Right lobe of liver (tissue), 6 donors: ENCODE results near the gene FGGY. TPM values are rescaled to one million over a fixed set of nuclear protein-coding genes. Genes with fewer than 3 reads are reported as not detected.

Experiments
- ATAC-seq, 4 donors: fragments of 200-7000 bp; cut with Tn5 transposase; one replicate each; pipeline ENCODE4 v1.9.1; 2020; ENCODE audit warnings: mild to moderate bottlenecking in 4 of 4, moderate library complexity in 4 of 4
- DNase-seq, 3 donors: peaks; one replicate each; pipeline ENCODE4 v3.0.0-alpha.2; 2020
- H3K27ac ChIP-seq, 3 donors: fragments of 200-600 bp; one replicate each; pipeline ENCODE4 v1.8.0; 2022
- H3K27me3 ChIP-seq, 2 donors: fragments of 200-600 bp; one replicate each; pipeline ENCODE4 v1.8.0; 2022
- H3K36me3 ChIP-seq, 4 donors: fragments of 200-600 bp; sonication (generic) in 1 of 4; one replicate each; pipeline versions ENCODE4 v1.5.1 to v1.8.0; 2017 to 2022; ENCODE audit warnings: control low read depth in 1 of 4
- H3K4me1 ChIP-seq, 4 donors: fragments of 200-600 bp; sonication (generic) in 1 of 4; one replicate each; pipeline versions ENCODE4 v1.5.1 to v1.8.0; 2017 to 2022; ENCODE audit warnings: control low read depth in 1 of 4
- H3K4me3 ChIP-seq, 3 donors: fragments of 200-600 bp; one replicate each; pipeline ENCODE4 v1.8.0; 2022
- H3K9me3 ChIP-seq, 4 donors: fragments of 200-600 bp; sonication (generic) in 1 of 4; one replicate each; pipeline versions ENCODE4 v1.5.1 to v1.8.0; 2017 to 2022; ENCODE audit warnings: control low read depth in 1 of 4
- POLR2A ChIP-seq: fragments of 450-650 bp; IDR thresholded peaks from one replicate; pipeline ENCODE4 v1.6.1; 2017; ENCODE audit warnings: antibody characterized with exemption, mild to moderate bottlenecking
- WGBS: methylation state at CpG from one replicate; pipeline ENCODE4 v1.1.6; 2018; ENCODE audit warnings: low coverage, low lambda C conversion rate; ENCODE audit not compliant: insufficient coverage; ENCODE audit errors: missing lambda C conversion rate; 5-methylcytosine and 5-hydroxymethylcytosine counted together
- intact Hi-C, 2 donors: fragments of 100-400 bp; cut with DNase I; formaldehyde crosslinking; loops; one replicate each; pipeline versions ENCODE4 v1.11.2 to v1.14.1; 2022
- total RNA-seq, 6 experiments: library from RNA; depleted of rRNA in 2 of 6; stranded (reverse); fragments of >200 nt in 2 of 6; fragmentation: NEBNext Ultra II Directional in 3 of 6; extraction: Animal tissue kit (Norgen Biotek cat#: 25700) in 3 of 6; gene quantifications; one replicate each; pipeline versions ENCODE4 v1.1.0 to v1.2.4, GENCODE V29; 2016 to 2023
- TF ChIP-seq, protein P1 (sequence below), 4 donors: fragments of 200-600 bp in 3 of 4; fragments of 450-650 bp in 1 of 4; IDR thresholded peaks; one replicate each; pipeline versions ENCODE4 v1.5.1 to v1.8.0; 2016 to 2022; ENCODE audit warnings: antibody characterized with exemption in 4 of 4, mild to moderate bottlenecking in 2 of 4
- donor health status: DM: no; HTN: yes; CAD: no.
- donor health status: DM: no; HTN: no; CAD: no.
- donor health status: DM: no; HTN: no; CAD: no.
- donor health status: DM: no; HTN: yes; CAD: no.
- donor health status: DM: no; HTN: yes; CAD: no.

FGGY gene
- total RNA-seq, 6 experiments from 2014 or later: 45.5 to 84.2 (median 58.7) TPM

DNA sequence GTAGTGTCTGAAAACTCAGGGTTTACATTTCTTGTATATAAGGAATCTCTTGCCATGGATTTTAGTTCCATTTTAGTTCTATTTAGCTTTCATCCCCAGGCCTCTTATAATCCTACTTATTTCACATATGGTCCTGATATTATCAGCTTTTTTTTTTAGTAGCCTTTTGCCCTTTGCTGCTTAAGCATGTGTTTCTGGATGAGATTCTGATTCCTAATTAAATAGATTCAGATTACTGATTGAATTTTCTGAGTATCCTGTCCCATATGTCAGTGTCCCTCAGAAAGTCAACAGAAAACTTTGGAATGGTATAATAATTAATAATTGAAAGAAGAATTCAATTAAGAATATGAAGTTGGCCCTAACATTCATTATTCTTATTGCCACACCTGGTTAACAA, 383.1 kb downstream of the FGGY start:
- Histone ChIP-seq H3K9me3 (no peaks in the 10 kb centered on the region), H3K27me3 (no peaks in the 10 kb centered on the region), H3K36me3 (peaks cover 0 to 6% (median 0%) of the 10 kb centered on the region in 4 donors), H3K27ac (no peak overlapping the region), H3K4me1 (peaks cover 0 to 13% (median 3%) of the 10 kb centered on the region in 4 donors), H3K4me3 (no peak overlapping the region)
- DNase-seq: no peak
- TF ChIP-seq, protein P1, sequence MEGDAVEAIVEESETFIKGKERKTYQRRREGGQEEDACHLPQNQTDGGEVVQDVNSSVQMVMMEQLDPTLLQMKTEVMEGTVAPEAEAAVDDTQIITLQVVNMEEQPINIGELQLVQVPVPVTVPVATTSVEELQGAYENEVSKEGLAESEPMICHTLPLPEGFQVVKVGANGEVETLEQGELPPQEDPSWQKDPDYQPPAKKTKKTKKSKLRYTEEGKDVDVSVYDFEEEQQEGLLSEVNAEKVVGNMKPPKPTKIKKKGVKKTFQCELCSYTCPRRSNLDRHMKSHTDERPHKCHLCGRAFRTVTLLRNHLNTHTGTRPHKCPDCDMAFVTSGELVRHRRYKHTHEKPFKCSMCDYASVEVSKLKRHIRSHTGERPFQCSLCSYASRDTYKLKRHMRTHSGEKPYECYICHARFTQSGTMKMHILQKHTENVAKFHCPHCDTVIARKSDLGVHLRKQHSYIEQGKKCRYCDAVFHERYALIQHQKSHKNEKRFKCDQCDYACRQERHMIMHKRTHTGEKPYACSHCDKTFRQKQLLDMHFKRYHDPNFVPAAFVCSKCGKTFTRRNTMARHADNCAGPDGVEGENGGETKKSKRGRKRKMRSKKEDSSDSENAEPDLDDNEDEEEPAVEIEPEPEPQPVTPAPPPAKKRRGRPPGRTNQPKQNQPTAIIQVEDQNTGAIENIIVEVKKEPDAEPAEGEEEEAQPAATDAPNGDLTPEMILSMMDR (IDR thresholded peaks at IDR 0.05): no peak
- TF ChIP-seq POLR2A: no peak
- intact Hi-C loops: no loop called here
- no peak for ATAC-seq

DNA sequence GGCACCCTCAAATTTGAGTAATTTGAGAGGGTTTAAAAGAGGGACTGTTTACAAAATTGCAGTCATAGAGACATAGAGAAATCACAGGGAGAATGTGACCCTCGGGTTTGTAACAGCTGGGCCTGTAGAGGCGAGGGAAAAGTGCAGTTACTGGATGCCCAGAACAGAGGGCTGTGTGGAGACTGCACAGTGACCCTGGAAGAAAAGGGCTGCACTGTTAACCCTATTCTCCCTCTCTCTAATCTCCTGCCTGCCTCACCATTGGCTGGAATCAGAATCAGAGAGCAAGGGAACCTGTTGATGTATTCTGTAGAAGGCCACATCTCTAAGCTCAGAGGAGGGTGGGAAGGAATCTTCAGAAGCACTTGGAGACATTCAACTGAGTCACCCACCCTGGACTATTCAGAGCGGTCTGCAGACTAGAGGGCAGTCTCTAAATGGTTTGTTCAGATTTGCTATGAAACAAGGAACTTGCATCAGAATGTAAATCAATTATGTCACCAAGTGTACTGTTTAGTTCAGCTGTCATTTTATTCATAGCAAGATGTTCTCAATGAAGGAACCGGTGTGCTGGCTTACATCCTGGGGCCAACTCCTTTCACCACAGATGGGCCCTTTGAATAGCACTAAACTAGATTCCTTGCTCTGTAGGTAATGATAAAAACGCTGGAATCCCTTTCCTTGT, 385.6 kb downstream of the FGGY start:
- H3K27me3 ChIP-seq: no peaks in the 10 kb centered on the region
- intact Hi-C loops: no loop called here
- peaks cover 0 to 6% (median 0%) of the 10 kb centered on the region in 4 donors for H3K36me3 ChIP-seq
- WGBS: 57% methylated on average over 5 of the region's 5 CpGs
- no peak for TF ChIP-seq POLR2A
- TF ChIP-seq, protein P1 (IDR thresholded peaks at IDR 0.05): no peak
- H3K9me3 ChIP-seq: no peaks in the 10 kb centered on the region
- no peak for DNase-seq
- no peak overlapping the region for H3K27ac ChIP-seq
- H3K4me1 ChIP-seq: no peaks in the 10 kb centered on the region
- H3K4me3 ChIP-seq: no peak overlapping the region
- ATAC-seq: no peak

DNA sequence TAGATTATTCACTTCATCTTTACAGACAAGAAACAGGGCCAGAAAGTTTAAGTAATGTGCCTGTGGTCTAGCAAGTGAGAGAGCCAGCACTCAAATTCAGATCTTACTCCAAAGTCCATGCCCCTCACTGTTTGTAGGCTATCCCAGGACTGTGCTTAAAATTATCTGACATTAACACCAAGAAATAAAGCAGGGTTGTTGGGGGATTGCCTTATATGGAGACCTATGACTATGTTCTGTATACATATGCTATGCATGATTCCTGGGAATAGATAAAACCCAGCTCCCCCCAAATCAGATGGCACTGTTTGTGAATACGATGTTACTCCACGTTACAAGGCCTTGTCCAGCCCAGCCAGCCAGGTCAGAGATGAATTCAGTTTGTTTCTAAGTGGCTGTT, 386.3 kb downstream of the FGGY start:
- H3K36me3 ChIP-seq: peaks cover 0 to 6% (median 0%) of the 10 kb centered on the region in 4 donors
- no peaks in the 10 kb centered on the region for H3K9me3 ChIP-seq
- H3K27me3 ChIP-seq: no peaks in the 10 kb centered on the region
- no peak overlapping the region for H3K4me3 ChIP-seq
- no peak overlapping the region for H3K27ac ChIP-seq
- intact Hi-C loops: no loop called here
- H3K4me1 ChIP-seq: no peaks in the 10 kb centered on the region
- ATAC-seq (no peak), DNase-seq (no peak)
- TF ChIP-seq, protein P1 (IDR thresholded peaks at IDR 0.05): no peak
- no peak for TF ChIP-seq POLR2A
- WGBS: 100% methylated on average over 2 of the region's 2 CpGs

DNA sequence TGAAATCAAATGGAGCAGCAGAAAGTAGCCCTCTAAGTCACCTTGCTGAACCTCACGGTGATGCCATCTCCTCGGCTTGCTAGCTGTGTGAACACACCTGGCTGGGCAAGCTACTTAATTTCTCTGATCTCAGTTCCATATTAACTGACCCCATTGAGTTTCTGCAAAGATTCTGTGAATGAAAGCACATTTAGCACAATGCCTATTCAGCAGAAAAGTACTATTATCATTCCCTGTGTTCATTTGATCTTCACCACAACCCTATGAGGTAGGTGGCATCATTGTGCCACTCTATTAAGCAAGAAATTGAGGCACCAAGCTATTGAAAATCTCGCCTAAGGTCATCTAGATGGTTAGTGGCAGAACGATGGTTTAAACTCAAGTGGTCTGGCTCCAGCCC, 387.8 kb downstream of the FGGY start:
- no peak for TF ChIP-seq POLR2A
- TF ChIP-seq, protein P1 (IDR thresholded peaks at IDR 0.05): no peak
- Histone ChIP-seq H3K36me3 (peaks cover 0 to 3% (median 0%) of the 10 kb centered on the region in 4 donors), H3K9me3 (no peaks in the 10 kb centered on the region), H3K4me1 (peaks cover 0 to 6% (median 0%) of the 10 kb centered on the region in 4 donors), H3K27me3 (no peaks in the 10 kb centered on the region), H3K27ac (no peak overlapping the region), H3K4me3 (no peak overlapping the region)
- intact Hi-C loops: no loop called here
- ATAC-seq (no peak), DNase-seq (no peak)
- WGBS: 100% methylated on average over 1 of the region's 4 CpGs
